HG02884 (cell line): ENCODE measurements around the gene CRTAC1.

Experiments
- ATAC-seq: cut with Tn5 transposase; IDR thresholded peaks from one replicate; pipeline ENCODE4 v1.9.1; 2021; ENCODE audit warnings: mild to moderate bottlenecking, moderate library complexity; ENCODE audit not compliant: unreplicated experiment

Gene CRTAC1

DNA sequence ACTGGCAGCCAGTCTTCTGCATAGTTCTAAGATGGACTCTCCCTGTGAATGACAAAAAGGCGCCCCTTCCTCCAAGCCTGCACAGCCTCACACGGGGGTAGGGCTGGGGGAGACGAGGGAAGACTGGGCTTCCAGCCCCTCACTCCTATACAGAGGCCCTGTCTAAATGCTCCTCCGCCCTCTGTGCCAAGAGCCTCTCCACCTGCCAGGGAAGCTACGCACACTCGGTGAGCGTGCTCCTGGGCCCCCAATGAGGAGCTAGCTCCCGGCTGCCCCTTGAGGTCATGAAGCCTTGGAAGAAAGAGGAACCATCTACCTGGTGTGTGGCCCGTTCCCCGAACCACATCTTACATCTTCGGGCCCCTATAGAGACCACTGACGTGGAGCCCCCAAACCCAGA is 54.8 kb downstream of the CRTAC1 start:
- no peak for ATAC-seq

GRCh38 chr10:97974526-97975525 is 55.6 kb downstream of the CRTAC1 start:
- no peak for ATAC-seq

- no peak for ATAC-seq
Observed at GRCh38 chr10:97974100-97974499, 56.3 kb downstream of the CRTAC1 start.

- no peak for ATAC-seq
Observed at GRCh38 chr10:97969538-97970079, 60.8 kb downstream of the CRTAC1 start.

DNA sequence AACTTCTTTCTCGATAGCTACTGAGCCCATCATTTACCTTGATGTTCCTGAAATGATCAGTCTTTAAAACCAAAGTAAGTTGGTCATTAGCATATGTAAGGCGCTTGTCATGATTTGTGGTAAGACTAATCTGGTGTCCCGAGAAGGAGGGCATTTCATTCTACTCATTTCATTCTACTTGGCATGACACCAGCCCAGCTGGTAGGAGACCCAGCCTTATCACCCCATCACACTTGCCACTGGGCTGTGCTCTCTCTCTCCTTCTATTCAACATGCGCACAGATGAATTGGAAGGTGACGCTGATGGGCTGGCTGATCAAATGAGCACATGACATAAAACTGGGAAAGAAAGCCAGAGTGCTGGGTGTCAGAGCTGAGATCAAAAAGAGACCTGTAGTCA is 65.7 kb downstream of the CRTAC1 start:
- ATAC-seq, result no peak

GRCh38 chr10:97961945-97962344 is 68.5 kb downstream of the CRTAC1 start:
- ATAC-seq, result no peak

DNA sequence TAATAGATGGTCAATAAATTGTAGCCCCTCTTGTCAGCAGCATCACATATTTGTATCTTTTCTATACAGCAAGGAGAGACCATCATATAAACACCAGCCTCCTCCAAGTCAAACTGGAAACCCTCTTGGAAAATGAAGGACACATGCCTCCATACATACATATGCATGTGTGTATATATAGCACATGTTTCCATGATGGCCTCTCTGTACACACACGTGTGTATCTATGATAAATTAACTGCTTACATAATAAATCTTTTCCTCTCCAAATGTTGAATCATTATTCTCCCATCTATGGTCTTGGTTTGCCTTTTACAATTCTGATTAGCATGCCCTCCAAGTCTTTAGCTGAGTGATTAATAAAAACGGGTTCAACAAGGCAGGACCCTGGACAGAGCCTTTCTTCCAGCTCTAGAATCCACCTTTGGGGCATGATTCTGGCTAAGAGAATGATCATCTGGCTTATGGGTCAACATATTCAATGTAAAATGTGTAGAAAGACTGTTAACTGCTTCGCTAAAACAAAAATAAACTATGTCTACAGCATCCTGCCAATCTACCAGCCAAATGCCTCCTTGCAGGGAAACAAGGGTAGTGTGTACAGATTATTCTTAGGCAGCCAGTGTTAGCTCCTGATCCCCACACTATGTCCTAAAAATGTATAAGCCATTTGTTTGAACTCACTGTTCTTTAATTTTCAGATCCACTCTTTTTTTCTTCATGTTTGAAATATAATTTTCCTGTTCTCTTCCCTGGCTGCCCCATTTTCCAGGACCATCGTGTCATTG is 70.0 kb downstream of the CRTAC1 start:
- no peak for ATAC-seq

DNA sequence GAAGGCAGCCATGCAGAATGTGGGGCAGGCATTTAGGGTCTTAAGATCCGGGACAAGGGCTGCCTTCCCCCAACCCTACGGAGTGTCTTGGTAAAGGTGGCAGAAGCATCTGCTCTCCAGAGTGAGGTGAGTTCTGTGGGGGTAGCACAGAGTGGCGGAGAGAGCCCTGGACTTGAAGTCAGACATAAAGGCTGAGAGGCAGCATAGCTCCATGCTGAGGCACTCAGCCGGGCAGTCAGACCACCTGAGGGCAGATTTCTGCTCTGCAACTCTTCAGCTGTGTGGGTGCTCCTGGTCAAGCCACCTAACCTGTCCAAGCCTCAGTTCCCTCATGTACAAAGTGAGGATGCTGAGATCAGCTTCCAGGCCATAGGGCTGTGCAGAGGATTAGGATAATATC is 81.0 kb downstream of the CRTAC1 start:
- ATAC-seq, result no peak

GRCh38 chr10:97948822-97949221 is 81.6 kb downstream of the CRTAC1 start:
- ATAC-seq, result no peak

DNA sequence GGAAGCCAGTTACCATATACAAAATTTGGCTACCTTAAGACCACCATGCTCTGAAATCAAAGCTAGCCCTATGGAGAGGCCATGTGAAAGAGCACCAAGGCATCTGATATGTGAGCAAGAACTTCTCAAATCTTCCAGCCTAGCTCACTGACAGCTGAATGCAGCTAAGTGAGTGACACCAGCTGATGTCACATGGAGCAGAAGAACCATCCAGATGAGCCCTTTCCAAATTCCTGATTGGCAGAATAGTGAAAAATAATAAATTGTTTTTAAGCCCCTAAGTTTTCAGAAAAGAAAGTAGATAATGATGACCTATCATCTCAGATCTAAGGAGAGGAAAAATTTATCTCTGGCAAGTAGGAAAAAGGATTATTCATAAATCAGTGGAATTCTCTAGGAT is 85.6 kb downstream of the CRTAC1 start:
- no peak for ATAC-seq

- ATAC-seq, result no peak
Observed at GRCh38 chr10:97943294-97943693, 87.1 kb downstream of the CRTAC1 start.

DNA sequence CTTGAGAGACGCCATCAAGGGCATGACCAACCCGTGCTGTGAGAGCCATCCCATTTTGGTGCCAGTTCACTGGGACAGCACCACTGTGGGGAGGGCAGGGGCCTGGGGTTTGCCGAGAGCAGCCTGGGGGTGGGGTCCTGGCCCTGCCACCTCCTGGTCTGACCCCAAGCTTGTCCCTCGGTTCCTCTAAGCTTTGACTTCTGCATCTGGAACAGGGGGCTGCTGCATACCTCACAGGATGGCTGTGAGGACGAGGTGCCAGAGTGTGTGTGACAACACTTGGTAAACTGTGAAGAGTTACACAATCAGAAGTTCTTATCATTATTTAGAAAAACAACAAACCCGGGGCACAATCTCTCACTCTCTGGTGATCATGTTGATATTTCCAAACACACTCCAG is 89.9 kb downstream of the CRTAC1 start:
- no peak for ATAC-seq

- ATAC-seq, result no peak
Observed at GRCh38 chr10:97939446-97939990, 90.9 kb downstream of the CRTAC1 start.

- ATAC-seq, result no peak
Observed at GRCh38 chr10:97937928-97938327, 92.5 kb downstream of the CRTAC1 start.

GRCh38 chr10:97937054-97937453 is 93.4 kb downstream of the CRTAC1 start:
- ATAC-seq, result no peak

DNA sequence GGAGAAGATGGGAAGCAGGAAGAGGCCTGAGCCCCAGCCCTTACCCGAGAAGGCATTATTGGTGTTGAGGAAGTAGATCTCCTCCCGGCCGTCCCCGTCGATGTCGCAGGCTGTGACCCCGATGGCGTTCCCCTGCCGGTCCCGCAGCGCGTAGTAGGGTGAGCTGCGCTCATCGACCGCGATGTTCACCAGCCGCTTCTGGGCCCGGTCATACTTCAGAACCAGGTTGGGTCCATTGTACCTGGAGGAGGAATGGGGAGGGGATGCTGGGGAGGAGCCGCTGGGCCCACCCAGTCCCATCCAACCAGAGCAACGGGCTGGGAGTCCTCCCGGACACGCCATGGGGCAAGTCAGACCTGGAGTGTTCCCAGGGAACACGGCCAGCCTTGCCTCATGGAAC is 94.3 kb downstream of the CRTAC1 start:
- no peak for ATAC-seq

DNA sequence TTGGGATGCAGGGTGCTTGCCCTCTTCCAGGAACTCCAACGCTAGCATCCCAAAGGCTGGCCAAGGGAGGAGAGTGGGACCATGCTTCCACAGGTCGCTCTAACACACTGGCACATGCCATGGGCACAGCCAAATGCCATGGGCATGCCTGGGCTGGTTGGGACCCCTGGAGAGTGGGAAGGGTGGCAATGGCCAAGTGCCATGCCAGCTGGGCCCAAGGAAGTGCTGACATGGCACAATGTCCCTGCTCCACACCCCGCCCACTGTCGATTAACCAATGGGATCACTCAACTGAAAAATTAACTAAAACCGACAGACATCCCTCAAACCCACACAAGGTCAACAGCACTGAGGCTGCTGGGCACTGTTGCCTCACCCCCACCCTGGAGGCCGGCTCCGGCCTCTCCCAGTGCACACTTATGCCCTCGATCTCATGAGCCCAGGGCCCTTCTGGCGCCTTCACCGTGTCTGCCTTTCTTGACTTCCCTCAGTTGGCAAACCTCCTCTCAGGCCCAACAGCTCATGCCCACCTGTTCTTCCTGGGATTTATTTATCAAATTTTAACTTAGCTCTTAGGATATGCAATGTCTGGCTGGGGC is 97.4 kb downstream of the CRTAC1 start:
- ATAC-seq, result no peak

DNA sequence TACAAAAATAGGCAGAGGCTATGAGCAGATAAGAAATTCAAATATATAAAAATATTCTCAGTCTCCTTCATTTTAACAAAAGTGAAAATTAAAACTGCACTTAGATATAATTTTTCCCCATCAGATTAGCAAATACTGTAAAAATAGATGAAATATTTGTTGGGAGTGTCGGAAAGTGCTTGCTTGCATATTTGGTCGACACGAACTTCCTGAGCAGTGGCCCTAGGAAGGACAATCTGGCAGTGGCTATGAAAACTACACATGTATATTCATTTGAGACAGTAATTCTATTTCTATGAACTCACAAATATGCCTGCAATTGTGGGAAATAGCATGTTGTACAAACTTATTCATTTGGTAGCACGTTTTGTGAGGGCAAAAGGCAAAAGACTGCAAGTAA is 99.4 kb downstream of the CRTAC1 start:
- ATAC-seq, result no peak

DNA sequence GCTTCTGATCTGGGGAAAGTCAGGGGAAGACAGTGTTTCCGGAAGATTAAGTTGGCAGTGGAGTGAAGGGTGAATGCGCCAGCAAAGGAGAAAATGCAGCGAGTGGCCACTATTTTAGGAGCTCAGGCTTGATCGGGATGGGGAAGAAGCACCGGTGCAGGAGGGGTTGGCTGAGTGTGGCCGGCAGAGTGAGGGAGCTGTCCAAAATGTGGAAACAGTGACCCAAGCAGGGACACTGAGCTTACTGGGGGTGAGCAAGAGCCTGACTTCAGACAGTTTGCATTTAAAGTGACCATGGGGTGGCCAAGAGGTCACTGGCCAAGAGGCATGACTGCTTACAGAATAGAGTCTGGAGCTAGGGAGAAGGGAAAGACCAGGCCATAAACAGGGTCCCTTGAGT is 101.5 kb downstream of the CRTAC1 start:
- no peak for ATAC-seq

DNA sequence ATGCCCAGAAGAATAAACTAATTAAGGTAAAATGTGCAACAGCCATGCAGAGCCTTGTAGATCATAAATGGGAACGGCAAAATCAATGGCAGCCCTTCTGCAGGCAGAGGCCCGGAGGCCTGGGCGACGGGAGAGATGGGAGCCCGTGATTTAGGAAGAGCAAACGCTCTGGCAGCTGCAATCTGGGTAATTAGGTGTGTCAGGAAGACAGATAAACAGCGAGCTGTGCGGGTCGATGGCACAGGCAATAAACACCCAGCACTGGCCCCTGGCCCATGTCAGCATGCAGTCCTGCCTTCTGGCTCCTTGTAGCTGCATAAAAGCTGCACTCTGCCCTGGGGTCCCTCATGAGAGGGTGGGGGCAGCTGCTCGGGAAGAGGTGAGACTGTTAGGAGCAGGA is 102.8 kb downstream of the CRTAC1 start:
- ATAC-seq, result no peak

DNA sequence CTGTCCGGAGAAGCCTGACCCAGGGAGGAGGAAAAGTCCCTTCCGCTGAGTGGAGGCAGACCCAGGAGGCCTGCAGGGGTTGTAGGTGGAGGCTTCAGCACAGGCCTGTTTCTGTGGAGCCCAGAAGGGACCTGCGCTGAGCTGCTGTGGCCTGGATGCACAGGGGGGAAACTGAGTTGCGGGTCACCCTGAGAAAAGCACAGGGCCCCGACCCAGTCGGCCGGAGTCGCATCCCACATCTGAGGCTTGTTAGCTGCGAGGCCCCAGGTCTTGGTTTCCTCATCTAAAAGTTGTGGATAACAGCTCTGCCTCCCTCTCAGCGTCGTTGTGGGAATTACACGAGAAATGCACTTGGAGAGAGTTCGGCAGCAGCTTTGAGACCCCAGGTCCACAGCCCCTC is 104.4 kb downstream of the CRTAC1 start:
- no peak for ATAC-seq
